Hindlimb muscle (tissue), 1 donor: ENCODE data around the gene SP5. TPM values are rescaled to one million over a fixed set of nuclear protein-coding genes. Genes with fewer than 3 reads are reported as not detected.
"Not testable (repeated sequence)": the region's sequence is repeated elsewhere in the genome, so short reads cannot be mapped to it uniquely, and the experiment has no call there.

Source experiments
- DNase-seq: peaks from one replicate; pipeline ENCODE4 v3.0.0-alpha.2; 2013
- polyA plus RNA-seq: library from polyadenylated mRNA; unstranded; fragments of 120-200 nt; gene quantifications from one replicate; pipeline ENCODE4 v1.2.1, GENCODE V29; 2013; ENCODE audit not compliant: insufficient read length

SP5 gene
- polyA plus RNA-seq, 1 donor = 5.5 TPM

GRCh38 chr2:170711774-170712652 lies 3.1 kb upstream of the SP5 start:
- DNase-seq = no peak

DNA sequence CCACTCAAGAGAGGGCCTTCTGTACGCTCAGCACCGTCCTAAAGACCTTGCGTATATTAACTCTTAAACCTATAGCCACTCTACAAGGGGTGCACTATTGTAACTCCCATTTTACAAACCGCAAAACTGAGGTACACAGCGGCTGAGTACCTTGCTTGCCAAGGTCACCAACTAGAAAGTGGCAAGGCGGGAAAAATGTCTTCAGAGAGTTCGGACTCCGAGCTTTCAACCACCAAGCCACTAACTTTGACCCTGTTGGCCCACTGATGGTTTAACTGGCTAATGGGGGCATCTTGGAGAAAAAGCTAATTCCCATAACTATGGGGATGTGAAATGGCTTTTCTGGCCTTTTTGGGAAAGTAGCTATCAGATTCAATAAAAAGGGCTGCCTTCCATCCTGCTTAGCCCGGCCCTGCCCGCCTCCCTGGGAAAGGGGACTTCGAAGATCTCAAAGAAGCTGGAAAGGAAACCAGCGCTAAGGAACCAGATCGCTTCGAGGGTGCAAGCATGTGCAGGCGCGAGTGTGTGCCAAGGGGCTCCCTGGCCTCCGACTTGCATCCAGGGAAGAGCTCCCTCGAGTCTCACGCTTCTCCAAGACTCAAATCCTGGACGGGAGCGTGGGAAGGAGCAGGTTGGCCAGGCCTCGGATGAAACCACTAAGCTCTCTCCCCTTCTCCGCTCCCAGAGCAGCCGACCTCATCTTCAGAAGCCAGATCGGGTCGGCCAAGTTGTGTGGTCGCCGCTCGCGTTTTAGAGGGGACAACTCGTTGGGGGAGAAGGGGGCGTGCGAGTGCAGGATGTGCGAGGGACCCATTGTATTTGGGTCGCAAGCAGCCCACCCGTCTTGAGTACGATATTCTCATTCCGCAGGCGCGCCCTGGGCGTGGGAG lies 2.2 kb upstream of the SP5 start:
- no peak for DNase-seq

DNA sequence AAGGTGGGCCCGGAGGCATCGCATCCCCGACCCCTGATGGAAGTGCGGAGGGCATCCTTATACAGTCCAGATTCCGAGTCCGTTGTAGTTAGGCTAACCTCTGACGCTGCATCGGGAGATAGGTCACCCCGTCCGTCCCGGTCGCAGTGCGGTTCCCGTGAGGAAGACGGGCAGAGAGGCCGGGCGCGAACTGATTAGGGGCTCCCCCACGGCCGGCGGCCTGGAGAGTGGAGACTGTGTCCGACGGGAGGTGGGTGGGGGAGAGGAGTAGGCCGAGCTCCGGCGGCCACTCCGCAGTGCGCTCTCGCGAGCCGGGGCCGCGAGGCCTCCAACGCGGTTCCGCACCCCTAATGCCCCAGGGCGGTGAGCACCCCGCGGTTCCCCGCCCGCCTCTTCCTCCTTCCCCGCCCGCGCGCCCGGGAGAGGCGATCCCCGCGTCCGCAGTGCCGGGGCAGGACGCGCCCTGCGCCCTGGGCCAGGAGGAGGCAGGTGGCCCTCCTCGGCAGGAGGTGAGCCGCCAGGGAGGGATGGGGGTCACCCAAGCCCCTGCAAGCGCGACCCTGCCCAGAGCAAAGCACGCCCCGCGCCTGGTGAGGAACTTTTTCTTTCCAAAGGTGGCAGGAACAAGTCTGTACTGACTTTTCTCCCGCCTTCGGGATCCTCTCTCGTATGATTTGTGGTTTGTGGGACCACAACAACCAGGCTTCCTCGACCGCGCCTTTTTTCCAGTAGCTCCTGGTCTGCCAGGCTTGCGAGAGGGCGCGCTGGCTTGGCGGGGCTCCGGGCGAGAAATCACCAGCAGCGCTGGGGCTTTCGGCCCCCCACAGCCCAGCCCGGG lies 1.4 kb upstream of the SP5 start:
- no peak for DNase-seq

GRCh38 chr2:170714381-170715061 lies 616 bp upstream of the SP5 start:
- no peak for DNase-seq

- no peak for DNase-seq
Observed at GRCh38 chr2:170715932-170716777, 1.0 kb downstream of the SP5 start.

DNA sequence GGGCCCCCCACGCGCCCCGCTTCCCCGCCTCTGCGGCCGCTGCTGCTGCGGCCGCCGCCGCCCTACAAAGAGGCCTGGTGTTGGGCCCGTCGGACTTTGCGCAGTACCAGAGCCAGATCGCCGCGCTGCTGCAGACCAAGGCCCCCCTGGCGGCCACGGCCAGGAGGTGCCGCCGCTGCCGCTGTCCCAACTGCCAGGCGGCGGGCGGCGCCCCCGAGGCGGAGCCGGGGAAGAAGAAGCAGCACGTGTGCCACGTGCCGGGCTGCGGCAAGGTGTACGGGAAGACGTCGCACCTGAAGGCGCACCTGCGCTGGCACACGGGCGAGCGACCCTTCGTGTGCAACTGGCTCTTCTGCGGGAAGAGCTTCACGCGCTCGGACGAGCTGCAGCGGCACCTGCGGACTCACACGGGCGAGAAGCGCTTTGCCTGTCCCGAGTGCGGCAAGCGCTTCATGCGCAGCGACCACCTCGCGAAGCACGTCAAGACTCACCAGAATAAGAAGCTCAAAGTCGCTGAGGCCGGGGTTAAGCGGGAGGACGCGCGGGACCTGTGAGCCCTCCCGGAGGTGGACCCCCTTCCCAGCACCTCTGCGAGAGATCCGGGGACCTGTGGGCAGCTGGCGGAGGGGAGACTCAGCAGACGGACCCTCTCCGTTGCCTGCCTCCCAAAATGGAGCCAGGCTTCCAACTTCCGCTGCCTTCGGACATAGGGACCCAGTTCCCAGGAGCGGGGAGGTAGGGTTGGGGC lies 1.9 kb downstream of the SP5 start:
- DNase-seq = no peak

DNA sequence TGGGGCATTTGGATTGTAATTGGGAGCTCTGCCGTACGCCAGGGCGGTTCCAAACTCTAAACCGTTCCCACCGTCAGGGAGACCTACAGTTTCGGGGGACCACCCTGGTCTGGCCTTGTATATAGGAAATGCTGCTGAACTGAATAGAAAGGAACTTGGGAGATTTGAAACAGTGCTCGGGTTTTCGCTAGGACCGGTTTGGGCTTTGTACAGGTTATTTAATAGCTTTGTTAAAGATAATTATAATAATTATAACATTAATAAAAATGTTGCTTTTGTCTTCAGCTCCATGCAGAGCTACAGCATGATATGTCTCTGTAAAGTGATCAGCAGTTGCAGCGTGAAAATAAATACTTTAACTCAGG lies 2.4 kb downstream of the SP5 start:
- DNase-seq = no peak

GRCh38 chr2:170717991-170718589 lies 3.0 kb downstream of the SP5 start:
- no peak for DNase-seq

- DNase-seq = no peak
Observed at GRCh38 chr2:170719810-170720209, 4.7 kb downstream of the SP5 start.

DNA sequence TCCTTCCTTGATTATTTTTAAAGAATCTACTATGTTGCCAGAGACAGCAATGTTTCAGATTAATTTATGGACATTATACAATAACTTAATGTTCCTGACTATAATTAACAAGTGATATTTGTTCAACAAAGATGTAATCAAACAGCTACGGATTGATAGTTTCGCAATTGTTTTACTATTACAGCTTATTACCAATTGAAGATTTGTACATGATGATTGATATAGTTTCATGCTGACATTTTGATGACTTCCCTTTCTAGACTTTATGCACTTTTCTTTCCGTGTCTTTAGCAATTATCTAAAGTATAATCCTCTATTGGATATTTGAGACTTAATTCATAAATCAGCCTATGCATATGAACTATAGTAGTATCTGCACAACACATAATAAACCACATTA lies 6.5 kb downstream of the SP5 start:
- DNase-seq = no peak

GRCh38 chr2:170722301-170722700 lies 7.2 kb downstream of the SP5 start:
- DNase-seq = no peak

DNA sequence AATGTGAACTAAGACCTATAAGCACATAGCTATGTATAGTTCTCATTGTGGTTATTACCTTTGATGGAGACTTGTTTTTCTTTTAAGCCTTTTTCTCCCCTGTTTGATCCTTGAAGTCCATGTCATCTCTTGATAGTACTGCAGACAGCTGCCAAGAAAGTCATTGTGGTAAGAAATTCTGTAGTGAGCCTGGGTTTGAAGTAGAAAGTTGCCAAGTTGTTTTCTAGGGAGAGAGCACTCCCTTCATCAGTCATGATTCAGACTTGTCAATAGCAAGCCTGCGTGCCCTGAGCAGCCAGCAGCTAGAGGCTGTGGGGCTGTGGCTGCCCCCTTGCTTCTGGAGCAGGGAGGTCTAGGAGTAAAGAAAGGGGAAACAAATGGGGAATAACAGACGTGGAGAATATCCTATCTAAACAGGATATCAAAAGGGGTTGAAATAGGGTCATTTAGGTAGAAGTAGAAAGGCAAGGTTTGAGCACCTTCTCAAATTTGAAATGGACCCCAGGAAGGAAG lies 8.4 kb downstream of the SP5 start:
- no peak for DNase-seq

DNA sequence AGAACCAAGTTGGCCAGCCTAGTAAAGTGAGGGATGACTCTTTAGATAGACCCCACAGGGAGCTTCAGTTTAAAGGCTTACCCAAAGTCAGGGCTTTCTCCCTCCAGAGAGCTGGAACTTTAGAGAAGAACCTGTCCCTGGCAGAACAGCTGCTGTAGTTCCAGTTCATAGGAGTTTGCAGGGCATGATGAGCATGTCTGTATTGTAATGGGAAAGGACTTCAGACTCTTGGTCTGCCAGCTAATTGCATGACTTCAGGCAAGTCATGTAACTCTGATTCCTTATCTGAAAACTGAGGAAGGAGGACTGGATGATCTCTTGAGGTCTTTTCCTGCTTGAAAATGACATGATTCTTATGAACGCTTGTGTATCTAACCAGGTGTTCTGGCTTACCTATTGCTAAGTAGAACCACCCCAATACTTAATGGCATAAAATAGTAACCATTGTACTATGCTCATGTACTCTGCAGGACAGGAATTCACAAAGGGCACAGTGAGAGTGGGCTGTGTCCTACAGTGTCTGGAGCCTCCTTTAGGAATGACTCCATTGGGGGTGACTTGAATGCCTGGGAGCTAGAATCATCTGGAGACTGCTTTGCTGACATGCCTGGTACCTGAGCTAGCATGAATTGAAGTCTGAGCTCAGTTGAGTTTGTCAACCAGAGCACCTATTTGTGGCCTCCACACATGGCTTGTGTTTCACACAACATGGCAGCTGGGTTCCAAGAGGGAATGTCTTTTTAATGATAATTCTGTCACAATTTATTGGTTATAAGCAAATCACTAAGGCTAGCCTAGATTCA lies 18.9 kb downstream of the SP5 start:
- no peak for DNase-seq

DNA sequence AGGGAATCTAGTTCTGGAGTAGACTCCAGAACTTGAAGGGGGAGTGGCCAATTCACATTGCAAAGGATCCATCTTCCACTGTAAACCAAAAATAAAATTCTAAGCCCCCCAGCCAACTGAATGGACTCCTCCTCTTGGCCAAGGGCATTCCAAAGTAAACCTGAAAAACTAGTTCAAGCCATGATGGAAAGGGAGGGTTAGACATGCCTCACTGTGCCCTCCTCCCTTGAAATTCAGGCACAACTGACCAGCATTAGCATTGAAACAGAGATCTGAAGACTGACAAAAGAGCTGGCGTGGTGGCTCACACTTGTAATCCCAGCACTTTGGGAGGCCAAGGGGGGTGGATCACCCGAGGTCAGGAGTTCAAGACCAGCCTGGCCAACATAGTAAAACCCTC lies 19.5 kb downstream of the SP5 start:
- not testable (repeated sequence) for DNase-seq

GRCh38 chr2:170736628-170737027 lies 21.5 kb downstream of the SP5 start:
- DNase-seq = no peak

GRCh38 chr2:170737406-170737805 lies 22.3 kb downstream of the SP5 start:
- no peak for DNase-seq

- no peak for DNase-seq
Observed at GRCh38 chr2:170737821-170738220, 22.7 kb downstream of the SP5 start.

DNA sequence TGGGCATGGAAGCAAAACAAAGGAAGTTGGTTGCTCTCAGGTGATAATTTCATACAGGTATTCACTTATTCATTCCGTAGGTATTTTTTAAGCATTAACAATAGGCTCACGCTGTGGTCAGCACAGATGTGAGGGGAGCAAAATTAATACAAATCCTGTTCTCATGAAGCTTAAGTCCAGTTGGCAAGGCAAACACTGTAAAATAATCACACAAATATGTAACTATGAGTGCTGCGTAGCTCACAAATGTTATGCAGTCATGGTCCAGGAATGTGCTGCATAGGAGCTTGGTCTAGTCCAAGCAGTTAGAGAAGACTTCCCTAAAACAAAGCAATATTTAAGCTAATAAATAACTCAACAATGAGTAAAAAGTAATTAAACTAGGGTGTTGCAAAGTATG lies 23.9 kb downstream of the SP5 start:
- DNase-seq = no peak

GRCh38 chr2:170739507-170740046 lies 24.4 kb downstream of the SP5 start:
- no peak for DNase-seq
